ENCODE data around the gene PCDHA1.
A peak's percentile ranks its signal among the peaks of the same experiment; 100 is the strongest.
"Not testable (repeated sequence)": the region's sequence is repeated elsewhere in the genome, so short reads cannot be mapped to it uniquely, and the experiment has no call there.

The PCDHA1 gene

GRCh38 chr5:140833993-140834392, 48.1 kb downstream of the PCDHA1 start, which contains the start of gene PCDHA7:
Gene PCDHA7 (plus strand): TSS chr5:140834269. CDS start chr5:140834384, 115 bp downstream.
- peaks cover 2% of the 10 kb centered on the region for H3K4me1 ChIP-seq (ENCODE audit: control insufficient read depth, insufficient read depth, low read depth, low read length)
- no peak within 1 kb of the TSS for H2BK15ac ChIP-seq (ENCODE audit: low read depth, poor library complexity, severe bottlenecking)
- H3K27ac ChIP-seq (ENCODE audit: low read length, poor library complexity, severe bottlenecking), result no peak within 1 kb of the TSS
- DNase-seq, result no peak
- H3K9ac ChIP-seq (ENCODE audit: low read length), result no peak within 1 kb of the TSS
- no peak within 1 kb of the TSS for H3K4ac ChIP-seq (ENCODE audit: low read depth in 1 of 2, low read length in 2 of 2)
- H3K4me3 ChIP-seq (ENCODE audit: insufficient read depth in 1 of 2, low read depth in 1 of 2, low read length in 2 of 2), result peak within 1 kb of the TSS in 1 of 2 experiments; percentile 53
- H3K27me3 ChIP-seq (ENCODE audit: control insufficient read depth in 1 of 2, insufficient read depth in 1 of 2, low read length in 2 of 2), result no peaks in the 10 kb centered on the region
- H3K79me1 ChIP-seq (replicated peaks; ENCODE audit: low read length, poor library complexity, severe bottlenecking), result peaks cover 8% of the 10 kb centered on the region
- WGBS, result 87% methylated on average over 7 of the region's 8 CpGs
- H3K23ac ChIP-seq (ENCODE audit: low read length in 2 of 2), result no peak within 1 kb of the TSS
- H3K4me2 ChIP-seq (ENCODE audit: low read length, poor library complexity, severe bottlenecking), result no peak within 1 kb of the TSS
- no peak within 1 kb of the TSS for H2AK5ac ChIP-seq (ENCODE audit: low read length, severe bottlenecking)
- H3K36me3 ChIP-seq (ENCODE audit: control insufficient read depth in 1 of 2, insufficient read depth in 2 of 2, low read depth in 1 of 2, low read length in 2 of 2), result peaks cover 0 to 26% of the 10 kb centered on the region in 2 experiments
- no peak within 1 kb of the TSS for H4K8ac ChIP-seq (ENCODE audit: low read length)
- peaks cover 45% of the 10 kb centered on the region for H3K9me3 ChIP-seq (ENCODE audit: control insufficient read depth, low read length)
- H3K18ac ChIP-seq (ENCODE audit: low read depth in 1 of 2, low read length in 2 of 2), result no peak within 1 kb of the TSS
- no peak within 1 kb of the TSS for H2AFZ ChIP-seq (ENCODE audit: low read depth, low read length)
- no peak within 1 kb of the TSS for H2BK5ac ChIP-seq (ENCODE audit: low read depth, low read length, poor library complexity, severe bottlenecking)
- no peak within 1 kb of the TSS for H4K91ac ChIP-seq (ENCODE audit: low read length)
- H2BK12ac ChIP-seq (ENCODE audit: low read length in 2 of 2), result no peak within 1 kb of the TSS
- H2BK120ac ChIP-seq (ENCODE audit: low read depth, low read length), result no peak within 1 kb of the TSS
- H3K14ac ChIP-seq (ENCODE audit: low read length in 2 of 2), result no peak within 1 kb of the TSS

DNA sequence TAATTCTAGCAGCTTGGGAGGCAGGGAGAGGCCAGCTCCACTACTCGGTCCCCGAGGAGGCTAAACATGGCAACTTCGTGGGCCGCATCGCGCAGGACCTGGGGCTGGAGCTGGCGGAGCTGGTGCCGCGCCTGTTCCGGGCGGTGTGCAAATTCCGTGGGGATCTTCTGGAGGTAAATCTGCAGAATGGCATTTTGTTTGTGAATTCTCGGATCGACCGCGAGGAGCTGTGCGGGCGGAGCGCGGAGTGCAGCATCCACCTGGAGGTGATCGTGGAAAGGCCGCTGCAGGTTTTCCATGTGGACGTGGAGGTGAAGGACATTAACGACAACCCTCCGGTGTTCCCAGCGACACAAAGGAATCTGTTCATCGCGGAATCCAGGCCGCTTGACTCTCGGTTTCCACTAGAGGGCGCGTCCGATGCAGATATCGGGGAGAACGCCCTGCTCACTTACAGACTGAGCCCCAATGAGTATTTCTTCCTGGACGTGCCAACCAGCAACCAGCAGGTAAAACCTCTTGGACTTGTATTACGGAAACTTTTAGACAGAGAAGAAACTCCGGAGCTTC, 48.6 kb downstream of the PCDHA1 start:
- H3K18ac ChIP-seq (ENCODE audit: low read depth in 1 of 2, low read length in 2 of 2), result not testable (repeated sequence)

DNA sequence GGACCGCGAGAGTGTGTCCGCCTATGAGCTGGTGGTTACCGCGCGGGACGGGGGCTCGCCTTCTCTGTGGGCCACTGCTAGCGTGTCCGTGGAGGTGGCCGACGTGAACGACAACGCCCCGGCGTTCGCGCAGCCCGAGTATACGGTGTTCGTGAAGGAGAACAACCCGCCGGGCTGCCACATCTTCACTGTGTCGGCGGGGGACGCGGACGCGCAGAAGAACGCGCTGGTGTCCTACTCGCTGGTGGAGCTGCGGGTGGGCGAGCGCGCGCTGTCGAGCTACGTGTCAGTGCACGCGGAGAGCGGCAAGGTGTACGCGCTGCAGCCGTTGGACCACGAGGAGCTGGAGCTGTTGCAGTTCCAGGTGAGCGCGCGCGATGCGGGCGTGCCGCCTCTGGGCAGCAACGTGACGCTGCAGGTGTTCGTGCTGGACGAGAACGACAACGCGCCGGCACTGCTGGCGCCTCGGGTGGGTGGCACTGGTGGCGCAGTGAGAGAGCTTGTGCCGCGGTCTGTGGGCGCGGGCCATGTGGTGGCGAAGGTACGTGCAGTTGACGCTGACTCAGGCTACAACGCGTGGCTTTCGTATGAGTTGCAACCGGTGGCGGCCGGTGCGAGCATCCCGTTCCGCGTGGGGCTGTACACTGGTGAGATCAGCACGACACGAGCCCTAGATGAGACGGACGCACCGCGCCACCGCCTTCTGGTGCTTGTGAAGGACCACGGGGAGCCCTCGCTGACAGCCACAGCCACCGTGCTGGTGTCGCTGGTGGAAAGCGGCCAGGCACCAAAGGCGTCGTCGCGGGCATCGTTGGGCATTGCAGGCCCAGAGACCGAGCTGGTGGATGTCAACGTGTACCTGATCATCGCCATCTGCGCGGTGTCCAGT, 49.9 kb downstream of the PCDHA1 start:
- 98% methylated on average over 103 of the region's 103 CpGs for WGBS
- Histone ChIP-seq H4K8ac (ENCODE audit: low read length) (no peak overlapping the region), H3K4me2 (ENCODE audit: low read length, poor library complexity, severe bottlenecking) (no peak overlapping the region)

More for the DNA sequence above, 48.6 kb downstream of the PCDHA1 start:
- not testable (repeated sequence) for H4K8ac ChIP-seq (ENCODE audit: low read length); H3K27ac ChIP-seq (ENCODE audit: low read length, poor library complexity, severe bottlenecking); H3K23ac ChIP-seq (ENCODE audit: low read length in 2 of 2); H2BK120ac ChIP-seq (ENCODE audit: low read depth, low read length); H2BK5ac ChIP-seq (ENCODE audit: low read depth, low read length, poor library complexity, severe bottlenecking); H2AK5ac ChIP-seq (ENCODE audit: low read length, severe bottlenecking); H3K79me1 ChIP-seq (replicated peaks; ENCODE audit: low read length, poor library complexity, severe bottlenecking); H3K27me3 ChIP-seq (ENCODE audit: control insufficient read depth in 1 of 2, insufficient read depth in 1 of 2, low read length in 2 of 2); H3K4ac ChIP-seq (ENCODE audit: low read depth in 1 of 2, low read length in 2 of 2); H3K9ac ChIP-seq (ENCODE audit: low read length); DNase-seq; H3K4me1 ChIP-seq (ENCODE audit: control insufficient read depth, insufficient read depth, low read depth, low read length); H2BK12ac ChIP-seq (ENCODE audit: low read length in 2 of 2); H3K14ac ChIP-seq (ENCODE audit: low read length in 2 of 2); H2AFZ ChIP-seq (ENCODE audit: low read depth, low read length); H4K91ac ChIP-seq (ENCODE audit: low read length); H2BK15ac ChIP-seq (ENCODE audit: low read depth, poor library complexity, severe bottlenecking); H3K4me2 ChIP-seq (ENCODE audit: low read length, poor library complexity, severe bottlenecking)
- Histone ChIP-seq H3K36me3 (ENCODE audit: control insufficient read depth in 1 of 2, insufficient read depth in 2 of 2, low read depth in 1 of 2, low read length in 2 of 2) (peaks cover 0 to 21% of the 10 kb centered on the region in 2 experiments), H3K9me3 (ENCODE audit: control insufficient read depth, low read length) (peaks cover 45% of the 10 kb centered on the region), H3K4me3 (ENCODE audit: insufficient read depth in 1 of 2, low read depth in 1 of 2, low read length in 2 of 2) (peak overlapping the region in 1 of 2 experiments; percentile 53)
- 98% methylated on average over 22 of the region's 38 CpGs for WGBS

More for the DNA sequence above, 49.9 kb downstream of the PCDHA1 start:
- Histone ChIP-seq H3K18ac (ENCODE audit: low read depth in 1 of 2, low read length in 2 of 2) (no peak overlapping the region), H2AFZ (ENCODE audit: low read depth, low read length) (no peak overlapping the region), H2BK120ac (ENCODE audit: low read depth, low read length) (no peak overlapping the region), H3K36me3 (ENCODE audit: control insufficient read depth in 1 of 2, insufficient read depth in 2 of 2, low read depth in 1 of 2, low read length in 2 of 2) (peaks cover 0 to 13% of the 10 kb centered on the region in 2 experiments), H3K9ac (ENCODE audit: low read length) (no peak overlapping the region), H3K14ac (ENCODE audit: low read length in 2 of 2) (no peak overlapping the region), H3K4me3 (ENCODE audit: insufficient read depth in 1 of 2, low read depth in 1 of 2, low read length in 2 of 2) (no peak overlapping the region), H3K23ac (ENCODE audit: low read length in 2 of 2) (no peak overlapping the region), H2BK5ac (ENCODE audit: low read depth, low read length, poor library complexity, severe bottlenecking) (no peak overlapping the region), H3K79me1 (replicated peaks; ENCODE audit: low read length, poor library complexity, severe bottlenecking) (peaks cover 3% of the 10 kb centered on the region), H4K91ac (ENCODE audit: low read length) (no peak overlapping the region), H3K4me1 (ENCODE audit: control insufficient read depth, insufficient read depth, low read depth, low read length) (no peaks in the 10 kb centered on the region), H3K27ac (ENCODE audit: low read length, poor library complexity, severe bottlenecking) (no peak overlapping the region), H2BK15ac (ENCODE audit: low read depth, poor library complexity, severe bottlenecking) (no peak overlapping the region), H2AK5ac (ENCODE audit: low read length, severe bottlenecking) (no peak overlapping the region), H2BK12ac (ENCODE audit: low read length in 2 of 2) (no peak overlapping the region), H3K4ac (ENCODE audit: low read depth in 1 of 2, low read length in 2 of 2) (no peak overlapping the region), H3K9me3 (ENCODE audit: control insufficient read depth, low read length) (peaks cover 46% of the 10 kb centered on the region), H3K27me3 (ENCODE audit: control insufficient read depth in 1 of 2, insufficient read depth in 1 of 2, low read length in 2 of 2) (no peaks in the 10 kb centered on the region)
- DNase-seq, result no peak

Measured in mesenchymal stem cell (in vitro differentiated cells and primary cell).